ENCODE measurements around the gene RPL26.
"Not testable (repeated sequence)": the region's sequence is repeated elsewhere in the genome, so short reads cannot be mapped to it uniquely, and the experiment has no call there.

The RPL26 gene

DNA sequence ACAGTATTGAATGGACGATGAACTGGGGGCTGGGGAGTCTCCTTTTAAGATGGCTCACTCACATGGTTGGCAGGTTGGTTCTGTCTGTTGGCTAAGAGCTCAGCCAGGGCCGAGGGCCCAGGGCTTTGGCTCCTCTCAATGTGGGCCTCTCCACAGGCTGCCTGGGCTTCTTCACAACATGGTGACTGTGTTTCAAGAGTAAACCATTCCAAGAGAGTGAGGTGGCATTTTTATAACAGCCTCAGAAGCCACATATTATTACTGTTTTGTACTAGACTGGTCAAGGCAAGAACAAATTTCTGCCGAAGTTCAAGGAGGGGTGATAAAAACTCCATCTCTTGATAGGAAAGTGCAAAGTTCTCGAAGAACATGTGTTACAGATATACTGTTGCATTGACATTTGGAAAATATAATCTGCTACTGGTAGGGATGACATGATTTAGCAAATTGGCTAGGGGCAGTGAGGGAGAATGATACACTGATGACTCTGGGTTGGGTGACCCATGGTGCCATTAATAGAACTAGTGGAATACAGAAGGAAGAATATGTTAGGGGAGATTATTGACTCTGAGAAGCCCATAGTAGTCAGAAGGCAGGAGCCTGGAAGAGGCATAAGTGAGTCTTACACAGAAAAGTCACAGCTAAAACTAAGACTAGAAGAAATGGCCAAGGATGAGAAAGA is 20.2 kb downstream of the RPL26 start:
- DNase-seq, result no peak

DNA sequence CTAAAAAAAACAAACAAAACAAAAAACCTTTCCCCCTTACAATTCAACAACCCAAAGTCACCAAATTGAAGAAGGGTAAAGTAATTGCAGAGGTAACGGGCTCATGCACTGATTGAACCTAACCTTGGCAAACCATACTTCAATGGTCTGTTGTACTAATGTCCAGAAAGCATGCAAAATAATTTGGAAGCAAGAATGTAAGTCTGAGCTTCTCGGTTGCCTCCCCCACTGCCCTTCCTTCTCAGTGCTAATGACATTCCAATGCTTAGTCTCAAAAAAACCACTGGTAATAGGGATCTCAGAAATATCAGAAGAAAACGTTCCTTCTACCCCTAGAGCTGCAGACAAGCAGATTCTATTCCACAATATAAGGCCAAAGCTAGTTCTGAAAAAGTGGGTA is 22.2 kb downstream of the RPL26 start:
- no peak for DNase-seq

DNA sequence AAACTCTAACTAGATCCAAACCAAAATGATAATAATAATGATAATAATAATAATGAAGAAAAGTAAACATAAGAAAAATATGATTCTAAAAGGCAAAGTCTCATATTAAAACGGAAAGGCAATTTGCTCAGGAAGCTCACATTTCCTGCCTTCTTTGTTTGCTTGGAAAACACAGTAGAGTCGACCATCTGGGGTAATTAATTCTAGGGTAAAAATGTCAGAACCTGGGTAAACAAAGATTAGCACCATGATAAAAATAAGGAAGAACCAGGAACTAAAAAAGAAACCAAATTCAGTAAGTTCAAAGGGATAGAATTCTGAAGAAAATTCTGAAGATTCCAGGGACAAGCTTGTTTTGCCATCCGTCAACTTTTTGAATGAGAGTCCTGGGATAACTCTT is 22.7 kb downstream of the RPL26 start:
- DNase-seq, result no peak

DNA sequence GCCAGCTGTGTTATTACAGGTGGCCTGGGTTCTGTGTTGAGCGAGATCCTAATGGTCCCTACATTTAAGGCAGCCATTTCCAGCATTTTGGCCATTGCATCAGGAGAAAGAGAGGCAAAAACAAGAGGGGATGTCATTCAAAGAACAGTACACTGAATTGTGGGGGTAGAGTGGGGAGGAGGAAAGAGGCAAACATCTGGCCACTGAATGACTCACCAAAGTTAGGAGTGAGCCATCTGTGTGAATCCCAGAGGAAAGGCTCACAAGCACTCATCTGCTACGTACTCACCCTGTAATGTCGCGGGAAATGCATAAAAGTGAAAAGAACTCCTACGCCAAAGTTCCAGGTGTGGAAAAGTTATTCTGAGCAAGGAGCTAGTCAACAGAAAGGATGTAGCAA is 23.2 kb downstream of the RPL26 start:
- DNase-seq, result no peak

DNA sequence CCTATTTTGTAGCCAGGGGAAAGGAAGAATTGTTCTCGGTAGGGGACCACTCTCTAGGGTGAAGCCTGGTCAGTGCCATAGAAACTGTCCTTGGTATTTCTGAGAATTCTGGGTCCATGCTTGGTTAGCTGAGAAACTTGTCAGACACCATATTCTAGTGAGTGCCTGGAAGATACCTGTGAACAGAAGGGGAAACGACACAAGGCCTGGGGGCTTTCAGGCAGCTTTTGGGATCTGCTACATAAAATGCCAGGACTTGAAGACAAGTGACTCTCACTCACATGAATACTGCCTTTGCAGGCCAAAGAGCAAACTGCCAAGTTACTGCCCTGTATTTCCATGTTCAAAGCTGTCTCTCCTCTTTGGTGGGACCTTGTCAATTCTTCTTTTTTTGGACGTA is 25.1 kb downstream of the RPL26 start:
- no peak for DNase-seq

DNA sequence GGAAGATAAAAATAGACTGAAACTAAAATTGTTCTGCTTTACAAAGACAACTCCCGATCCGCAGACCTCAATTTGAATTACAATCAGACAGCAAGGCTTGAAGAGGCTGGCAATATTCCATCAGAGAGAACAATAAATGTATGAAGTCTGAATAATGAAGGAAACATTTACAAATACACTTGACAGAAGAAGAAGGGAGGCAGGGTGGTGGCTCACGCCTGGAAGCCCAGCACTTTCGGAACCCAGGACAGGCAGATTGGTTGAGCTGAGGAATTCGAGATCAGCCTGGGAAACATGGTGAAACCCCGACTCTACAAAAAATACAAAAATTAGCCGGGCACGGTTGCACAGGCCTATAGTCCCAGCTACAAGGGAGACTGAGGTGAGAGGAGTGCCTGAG is 28.8 kb downstream of the RPL26 start:
- DNase-seq, result no peak

DNA sequence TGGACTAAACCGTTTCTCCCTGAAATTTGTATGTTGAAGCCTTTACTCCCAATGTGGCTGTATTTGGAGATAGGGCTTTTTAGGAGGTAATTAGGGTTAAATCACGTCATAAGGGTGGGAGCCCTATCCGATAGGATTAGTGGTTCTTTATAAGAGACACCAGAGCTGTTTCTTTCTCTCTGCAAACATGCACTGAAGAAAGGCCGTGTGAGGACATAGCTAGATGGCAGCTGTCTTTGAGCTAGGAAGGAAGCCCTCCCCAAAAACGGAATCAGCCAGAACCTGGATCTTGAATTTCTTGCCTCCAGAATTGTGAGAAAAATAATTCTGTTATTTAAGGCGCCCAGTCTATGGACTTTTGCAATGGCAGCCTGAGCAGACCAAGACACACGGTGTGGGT is 29.3 kb downstream of the RPL26 start:
- DNase-seq, result no peak

DNA sequence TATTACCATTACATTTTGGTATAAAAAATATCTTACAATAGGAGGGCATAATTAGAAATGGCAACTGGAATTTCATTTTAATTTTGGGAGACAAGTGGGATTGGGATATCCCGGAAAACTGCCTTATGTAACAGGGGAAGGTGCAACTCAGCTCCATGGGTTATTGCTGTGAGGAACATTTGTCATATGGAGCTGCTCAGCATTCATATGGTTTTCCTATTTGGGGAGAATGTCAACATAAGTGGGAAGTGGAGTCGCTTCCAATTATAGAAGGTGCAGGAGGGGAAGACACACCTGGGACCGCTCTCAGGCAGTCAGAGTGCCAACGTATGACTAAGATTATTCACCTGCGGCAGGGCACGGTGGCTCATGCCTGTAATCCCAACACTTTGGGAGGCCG is 32.7 kb downstream of the RPL26 start:
- no peak for DNase-seq

DNA sequence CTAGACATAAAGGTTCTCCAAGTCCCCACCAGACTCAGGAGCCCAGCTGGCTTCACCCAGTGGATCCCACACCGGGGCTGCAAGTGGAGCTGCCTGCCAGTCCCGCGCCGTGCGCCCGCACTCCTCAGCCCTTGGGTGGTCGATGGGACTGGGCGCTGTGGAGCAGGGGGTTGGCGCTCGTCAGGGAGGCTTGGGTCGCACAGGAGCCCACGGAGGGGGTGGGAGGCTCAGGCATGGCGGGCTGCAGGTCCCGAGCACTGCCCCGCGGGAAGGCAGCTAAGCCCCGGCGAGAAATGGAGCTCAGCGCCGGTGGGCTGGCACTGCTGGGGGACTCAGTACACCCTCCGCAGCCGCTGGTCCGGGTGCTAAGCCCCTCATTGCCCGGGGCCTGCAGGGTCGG is 36.0 kb downstream of the RPL26 start:
- DNase-seq, result not testable (repeated sequence)

DNA sequence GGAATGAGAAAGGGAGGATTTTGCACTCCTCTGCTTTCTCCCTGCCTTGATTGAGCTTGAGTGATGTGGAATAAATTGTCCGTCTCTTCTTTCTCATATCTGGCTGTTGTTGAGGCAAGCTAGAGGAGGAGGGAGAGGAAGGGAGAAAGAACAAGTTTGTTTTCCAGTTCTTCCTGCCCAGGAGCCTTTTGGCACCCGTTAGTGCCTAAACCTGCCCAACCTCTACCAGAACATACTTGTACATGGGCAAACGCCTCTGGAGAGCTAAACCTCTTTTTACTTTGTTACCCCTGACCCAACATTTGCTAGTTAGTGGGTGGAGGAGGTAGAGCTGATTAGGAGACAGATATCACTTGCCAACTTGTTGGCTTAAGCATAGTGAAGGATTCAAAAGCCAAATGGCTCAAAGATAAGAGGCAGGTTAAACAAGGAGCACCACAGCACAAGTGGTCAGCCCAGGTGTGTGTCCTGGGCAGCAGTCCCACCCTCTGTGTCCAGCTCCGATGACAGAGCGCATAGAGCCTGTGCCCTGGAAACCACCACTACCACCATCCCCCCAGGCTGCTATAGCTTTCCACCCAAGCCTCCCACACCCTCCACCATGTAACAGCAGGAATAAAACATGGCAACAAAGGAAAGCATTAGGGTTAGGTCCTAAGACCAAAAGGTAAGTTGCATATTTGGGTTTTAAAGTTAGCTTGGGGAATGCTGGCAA is 36.9 kb downstream of the RPL26 start:
- DNase-seq, result no peak

DNA sequence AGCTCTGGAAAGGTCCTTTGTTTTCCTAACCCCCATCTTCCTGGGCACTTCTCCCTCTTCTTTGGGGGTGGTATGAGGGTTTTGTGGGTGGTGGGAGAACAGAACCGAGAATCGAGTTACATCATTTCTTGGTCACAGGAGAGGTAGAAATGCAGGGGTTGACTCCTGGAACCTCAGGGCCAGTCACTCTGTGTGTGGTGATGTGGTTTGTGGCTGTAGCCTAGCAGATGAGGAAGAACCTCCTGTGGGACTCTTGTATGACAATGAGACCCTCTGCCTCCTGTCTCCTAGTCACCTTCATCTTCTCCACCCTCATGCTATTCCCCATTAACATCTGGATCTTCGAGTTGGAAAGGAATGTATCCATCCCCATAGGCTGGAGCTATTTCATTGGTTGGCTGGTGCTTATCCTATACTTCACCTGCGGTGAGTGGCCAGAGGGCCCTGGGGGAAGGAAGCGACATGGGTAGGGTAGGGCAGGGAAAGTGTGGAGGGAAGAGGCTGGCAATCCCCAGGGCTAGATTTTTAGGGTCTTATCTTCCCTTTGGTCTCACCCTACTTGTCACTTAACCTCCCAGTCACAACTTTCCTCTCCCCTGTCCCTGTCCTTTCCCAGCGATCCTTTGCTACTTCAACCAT is 37.8 kb downstream of the RPL26 start:
- DNase-seq, result no peak

DNA sequence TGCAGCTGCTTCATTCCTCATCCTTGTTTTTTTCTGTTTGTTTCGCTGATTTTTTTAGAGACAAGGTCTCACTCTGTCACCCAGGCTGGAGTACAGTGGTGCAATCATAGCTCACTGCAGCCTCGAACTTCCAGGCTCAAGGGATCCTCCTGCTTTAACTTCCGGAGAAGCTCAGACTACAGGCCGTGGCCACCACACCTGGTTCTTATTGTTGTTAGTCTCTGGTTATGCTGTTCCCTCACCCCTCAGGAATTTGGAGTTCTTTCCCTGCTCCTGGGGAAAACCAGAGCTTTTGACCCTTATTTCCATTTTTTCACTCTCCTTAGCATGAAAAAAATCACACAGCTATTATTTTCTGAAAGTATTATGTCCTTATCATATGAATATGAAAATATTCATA is 41.5 kb downstream of the RPL26 start:
- DNase-seq, result no peak

DNA sequence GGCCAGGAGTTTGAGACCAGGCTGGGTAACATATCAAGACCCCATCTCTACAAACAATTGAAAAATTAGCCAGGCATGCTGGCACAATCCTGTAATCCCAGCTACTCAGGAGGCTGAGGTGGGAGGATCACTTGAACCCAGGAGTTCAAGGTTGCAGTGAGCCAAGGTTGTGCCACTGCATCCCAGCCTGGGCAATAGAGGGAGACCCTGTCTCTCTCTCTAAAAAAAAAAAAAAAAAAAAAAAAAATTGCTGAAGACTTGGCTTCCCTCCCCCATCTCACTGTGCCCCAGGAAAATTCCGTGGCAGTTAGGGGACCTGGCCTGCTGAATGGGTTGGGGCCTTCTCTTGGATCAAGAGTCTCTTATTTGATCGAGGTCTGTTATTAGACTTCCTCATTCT is 43.5 kb downstream of the RPL26 start, which contains the start of gene ODF4:
Gene ODF4 (plus strand): TSS at position 301 of the 400 bp plus-strand sequence. CDS start 212 bp downstream, outside the sequence.
- no peak for DNase-seq

DNA sequence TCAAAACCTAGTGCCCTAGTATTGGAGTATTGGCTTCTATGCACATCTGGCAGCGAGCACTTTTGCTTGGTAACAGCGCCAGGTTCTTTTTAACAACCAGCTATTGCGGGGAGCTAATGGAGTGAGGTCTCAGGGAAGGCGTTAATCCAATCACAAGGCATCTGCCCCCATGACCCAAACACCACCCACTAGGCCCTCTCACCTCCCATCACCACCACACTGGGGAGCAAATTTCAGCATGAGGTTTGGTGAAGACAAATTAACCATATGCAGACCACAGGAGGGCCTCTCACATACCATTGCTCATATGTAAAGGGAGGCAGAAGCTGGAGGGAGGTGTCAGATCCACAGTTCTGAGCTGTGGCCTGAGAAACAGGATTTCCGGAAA is 44.2 kb downstream of the RPL26 start:
- DNase-seq, result no peak

DNA sequence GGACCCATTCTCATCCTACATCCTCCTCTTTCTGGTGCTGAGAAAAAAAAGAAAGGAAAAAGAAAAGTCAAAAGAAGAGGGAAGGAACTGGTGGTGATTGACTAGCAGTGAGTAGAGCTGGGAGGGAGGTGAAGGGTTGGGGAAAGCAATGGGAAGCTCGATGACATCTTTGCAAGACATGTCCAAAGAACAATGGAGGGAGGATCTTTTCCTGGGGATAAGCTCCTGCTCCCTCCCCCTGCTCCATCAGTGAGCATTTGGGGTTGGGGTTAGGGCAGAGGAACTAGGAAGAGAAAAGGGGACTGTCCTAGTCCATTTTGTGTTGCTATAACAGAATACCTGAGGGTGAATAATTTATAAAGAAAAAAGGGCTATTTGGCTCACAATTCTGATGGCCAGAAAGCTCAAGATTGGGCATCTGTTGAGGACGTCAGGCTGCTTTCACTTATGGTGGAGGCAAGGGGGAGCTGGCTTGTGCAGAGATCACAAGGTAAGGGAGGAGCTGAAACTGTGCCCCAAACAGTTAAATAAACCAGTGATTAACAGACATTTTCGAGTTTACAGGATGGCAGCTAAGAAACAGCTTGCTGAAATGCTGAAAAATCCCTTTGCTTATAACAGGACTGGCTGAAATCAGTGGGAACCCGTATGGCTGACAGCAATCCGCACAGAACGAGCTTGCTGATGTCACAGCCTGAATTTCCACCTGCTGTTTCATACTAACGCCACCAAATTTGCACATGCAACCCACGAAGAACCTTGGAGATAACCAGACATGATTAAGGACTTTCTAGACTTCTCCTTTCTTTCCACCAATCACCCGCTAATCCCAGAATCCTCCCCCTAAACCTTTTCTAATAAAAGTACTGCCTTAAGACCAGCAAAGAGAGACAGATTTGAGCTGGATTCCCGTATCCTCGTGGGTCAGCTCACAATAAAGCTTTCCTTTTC is 44.9 kb downstream of the RPL26 start:
- no peak for DNase-seq

DNA sequence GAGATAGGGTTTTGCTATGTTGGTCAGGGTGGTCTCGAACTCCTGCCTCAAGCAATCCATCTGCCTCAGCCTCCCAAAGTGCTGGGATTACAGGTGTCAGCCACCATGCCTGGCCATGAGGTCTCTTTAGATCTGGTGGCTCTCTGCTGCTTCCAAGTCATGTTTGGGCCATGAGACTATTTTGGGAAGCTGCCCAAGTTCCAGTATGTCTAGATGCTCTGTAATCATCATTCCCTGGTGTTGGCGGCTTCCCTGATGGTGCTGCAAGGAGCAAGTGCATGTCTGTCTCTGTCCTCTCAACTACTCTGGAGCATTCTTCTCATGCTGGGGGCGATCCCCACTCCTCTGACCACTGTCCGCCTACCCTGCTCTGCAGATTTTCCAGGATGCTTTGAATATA is 49.7 kb downstream of the RPL26 start:
- DNase-seq, result no peak

DNA sequence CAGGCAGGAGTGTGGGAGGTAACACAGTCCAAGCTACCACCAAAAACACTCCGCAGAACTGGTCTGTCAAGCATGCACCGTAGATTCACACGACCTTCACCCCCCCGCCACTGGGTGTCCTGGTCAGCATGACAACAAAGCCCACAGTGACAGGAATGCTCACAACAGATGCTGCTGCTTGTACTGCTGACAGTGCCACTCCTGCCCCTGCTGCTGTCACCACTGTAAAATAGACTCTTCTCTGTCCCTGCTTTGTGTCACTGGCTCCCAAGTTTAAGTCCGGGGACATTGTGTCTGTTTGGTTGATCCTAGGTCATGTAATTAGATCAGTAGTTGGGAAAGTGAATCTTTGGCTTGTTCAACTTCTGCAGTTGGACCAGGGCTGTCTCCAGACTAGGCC is 50.3 kb downstream of the RPL26 start:
- no peak for DNase-seq

DNA sequence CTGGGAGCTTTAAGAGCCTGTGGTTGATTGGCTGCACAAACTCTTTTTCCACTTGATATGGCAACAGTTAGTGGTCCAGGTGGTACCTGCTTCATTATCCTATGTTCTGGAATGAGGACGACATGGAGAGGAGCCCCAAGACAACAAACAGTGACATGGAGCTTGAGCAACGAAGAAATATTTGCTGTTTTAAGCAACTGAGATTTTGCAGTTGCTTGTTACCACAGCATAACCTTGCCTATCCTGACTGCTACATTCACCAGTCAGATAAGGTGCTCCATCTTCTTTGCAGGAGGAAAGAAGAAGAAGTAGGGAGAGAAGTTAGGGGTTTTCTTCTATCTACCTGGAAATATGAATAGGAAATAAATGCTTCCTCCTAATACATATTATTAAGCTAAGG is 50.9 kb downstream of the RPL26 start:
- DNase-seq, result no peak
